ENCODE data around the gene TMEM114. TPM values are rescaled to one million over a fixed set of nuclear protein-coding genes. Genes with fewer than 3 reads are reported as not detected.

TMEM114 gene
- polyA plus RNA-seq, 1 donor from 2014 or later = 0.62 TPM

GRCh38 chr16:8572919-8573724, 17.2 kb downstream of the TMEM114 start:
- Histone ChIP-seq H2AFZ (ENCODE audit: low read depth, low read length) (no peak overlapping the region), H3K9ac (ENCODE audit: low read length) (no peak overlapping the region), H3K36me3 (ENCODE audit: insufficient read depth, low read length) (no peaks in the 10 kb centered on the region), H3K4me2 (ENCODE audit: low read length) (no peak overlapping the region), H3K9me3 (ENCODE audit: low read length) (no peaks in the 10 kb centered on the region), H3K9me2 (ENCODE audit: insufficient read depth, low read length) (no peaks in the 10 kb centered on the region), H3F3A (ENCODE audit: insufficient read depth, low read length, poor library complexity, severe bottlenecking) (no peaks in the 10 kb centered on the region), H3K27ac (ENCODE audit: low read length) (no peak overlapping the region), H3K27me3 (ENCODE audit: insufficient read depth, low read depth, low read length) (no peaks in the 10 kb centered on the region), H4K20me1 (ENCODE audit: insufficient read depth) (no peaks in the 10 kb centered on the region), H3K4me3 (ENCODE audit: low read length) (no peak overlapping the region), H3K79me2 (replicated peaks; ENCODE audit: insufficient read depth, low read length) (no peaks in the 10 kb centered on the region)
- peak; percentile 69 for TF ChIP-seq SMC3 (conservative IDR thresholded peaks at IDR 0.05; ENCODE audit: poor library complexity)
- TF ChIP-seq POLR2AphosphoS5 (IDR thresholded peaks at IDR 0.05) = no peak
- peak; percentile 66 for TF ChIP-seq CTCF (IDR thresholded peaks at IDR 0.05; ENCODE audit: poor library complexity, severe bottlenecking)
- TF ChIP-seq RAD21 (conservative IDR thresholded peaks at IDR 0.05) = peak; percentile 65

GRCh38 chr16:8572063-8572918, 18.0 kb downstream of the TMEM114 start:
- Histone ChIP-seq H2AFZ (ENCODE audit: low read depth, low read length) (no peak overlapping the region), H3K36me3 (ENCODE audit: insufficient read depth, low read length) (no peaks in the 10 kb centered on the region), H3K4me2 (ENCODE audit: low read length) (no peak overlapping the region), H4K20me1 (ENCODE audit: insufficient read depth) (no peaks in the 10 kb centered on the region), H3K27ac (ENCODE audit: low read length) (no peak overlapping the region), H3K4me3 (ENCODE audit: low read length) (no peak overlapping the region), H3K79me2 (replicated peaks; ENCODE audit: insufficient read depth, low read length) (no peaks in the 10 kb centered on the region), H3K27me3 (ENCODE audit: insufficient read depth, low read depth, low read length) (no peaks in the 10 kb centered on the region), H3K9me3 (ENCODE audit: low read length) (no peaks in the 10 kb centered on the region), H3K9ac (ENCODE audit: low read length) (no peak overlapping the region), H3F3A (ENCODE audit: insufficient read depth, low read length, poor library complexity, severe bottlenecking) (no peaks in the 10 kb centered on the region), H3K9me2 (ENCODE audit: insufficient read depth, low read length) (no peaks in the 10 kb centered on the region)
- TF ChIP-seq SMC3 (conservative IDR thresholded peaks at IDR 0.05; ENCODE audit: poor library complexity) (no peak), EP300 (conservative IDR thresholded peaks at IDR 0.05; ENCODE audit: poor library complexity, severe bottlenecking) (no peak), TAF1 (IDR thresholded peaks at IDR 0.05; ENCODE audit: low read depth) (no peak), EZH2 (IDR thresholded peaks at IDR 0.05; ENCODE audit: borderline replicate concordance, insufficient read depth, low read length, poor library complexity, severe bottlenecking) (no peak), CTCF (IDR thresholded peaks at IDR 0.05; ENCODE audit: poor library complexity, severe bottlenecking) (no peak), RAD21 (conservative IDR thresholded peaks at IDR 0.05) (no peak), MXI1 (conservative IDR thresholded peaks at IDR 0.05; ENCODE audit: poor library complexity, severe bottlenecking) (no peak), POLR2AphosphoS5 (IDR thresholded peaks at IDR 0.05) (no peak), REST (IDR thresholded peaks at IDR 0.05; ENCODE audit: borderline replicate concordance) (no peak)
